ENCODE data around the gene GALM.
"Not testable (repeated sequence)": the region's sequence is repeated elsewhere in the genome, so short reads cannot be mapped to it uniquely, and the experiment has no call there.

The GALM gene

DNA sequence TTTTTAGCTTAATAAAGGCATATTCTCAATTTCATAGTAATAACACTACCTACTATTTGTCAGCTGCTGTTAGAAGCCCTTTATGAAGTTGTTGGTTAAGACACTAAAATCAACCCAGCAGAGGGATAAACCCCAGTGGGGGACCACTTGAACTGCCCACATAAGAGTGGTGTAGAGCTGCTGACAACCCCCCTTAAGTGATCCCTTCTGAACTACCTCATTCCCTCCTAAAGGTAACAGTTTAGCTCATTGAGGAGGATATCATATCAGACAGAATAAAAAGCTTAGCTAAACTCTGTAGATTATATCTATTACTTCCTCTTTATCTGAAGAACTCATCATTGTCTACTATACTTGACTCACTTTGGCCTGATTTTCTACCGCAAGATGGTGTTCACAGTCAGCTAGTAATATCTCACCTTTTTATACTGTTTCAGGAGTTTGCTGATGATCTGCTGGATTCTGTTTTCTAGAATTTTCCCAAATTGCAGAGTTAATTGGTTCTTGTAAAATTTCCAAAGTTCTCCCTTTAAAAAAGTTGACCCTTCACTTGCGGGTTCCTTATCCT lies 16.2 kb downstream of the GALM start:
- DNase-seq (ENCODE audit: low spot score), result no peak

GRCh38 chr2:38682620-38683019 lies 16.7 kb downstream of the GALM start:
- not testable (repeated sequence) for DNase-seq (ENCODE audit: low spot score)

GRCh38 chr2:38683766-38684165 lies 17.9 kb downstream of the GALM start:
- no peak for DNase-seq (ENCODE audit: low spot score)

- no peak for DNase-seq (ENCODE audit: low spot score)
These were observed 19.3 kb downstream of the GALM start for GRCh38 chr2:38685116-38685735.

- DNase-seq (ENCODE audit: low spot score), result peak; percentile 92
These were observed 24.8 kb downstream of the GALM start for GRCh38 chr2:38690499-38691420.

- DNase-seq (ENCODE audit: low spot score), result no peak
These were observed 26.1 kb downstream of the GALM start for GRCh38 chr2:38691994-38692393.

DNA sequence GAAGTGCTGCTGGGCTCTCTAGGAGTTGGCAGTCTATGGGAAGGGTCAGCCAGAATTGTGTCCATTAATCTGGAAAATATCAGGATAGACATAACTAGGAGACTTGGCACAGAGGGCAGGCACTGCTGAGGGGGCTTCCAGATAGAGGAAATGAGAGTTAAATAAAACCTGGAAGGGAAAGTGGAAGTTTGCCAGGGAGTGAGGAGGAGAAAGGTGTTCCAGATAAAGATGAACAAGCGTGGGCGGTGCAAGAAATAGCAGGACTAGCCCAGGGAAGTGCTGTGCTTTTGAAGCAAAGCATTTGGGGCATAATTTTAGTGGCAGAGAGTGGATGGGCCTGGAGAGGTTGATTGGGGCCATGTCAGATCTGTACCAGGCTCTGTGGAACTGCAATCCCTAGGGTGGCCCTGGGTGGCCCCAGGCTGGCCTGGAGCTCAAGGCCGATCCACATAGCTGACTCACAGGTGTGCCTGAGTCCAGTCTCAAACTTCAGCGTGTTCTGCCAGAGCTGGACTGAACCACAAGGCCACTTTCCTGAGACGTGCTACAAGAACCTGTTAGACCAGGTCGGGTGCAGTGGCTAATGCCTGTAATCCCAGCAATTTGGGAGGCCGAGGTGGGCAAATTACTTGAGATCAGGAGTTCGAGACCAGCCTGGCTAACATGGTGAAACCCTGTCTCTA lies 26.9 kb downstream of the GALM start:
- no peak for DNase-seq (ENCODE audit: low spot score)

GRCh38 chr2:38697116-38697840 lies 31.4 kb downstream of the GALM start:
- DNase-seq (ENCODE audit: low spot score), result no peak

- no peak for DNase-seq (ENCODE audit: low spot score)
These were observed 32.6 kb downstream of the GALM start for GRCh38 chr2:38698467-38699003.

DNA sequence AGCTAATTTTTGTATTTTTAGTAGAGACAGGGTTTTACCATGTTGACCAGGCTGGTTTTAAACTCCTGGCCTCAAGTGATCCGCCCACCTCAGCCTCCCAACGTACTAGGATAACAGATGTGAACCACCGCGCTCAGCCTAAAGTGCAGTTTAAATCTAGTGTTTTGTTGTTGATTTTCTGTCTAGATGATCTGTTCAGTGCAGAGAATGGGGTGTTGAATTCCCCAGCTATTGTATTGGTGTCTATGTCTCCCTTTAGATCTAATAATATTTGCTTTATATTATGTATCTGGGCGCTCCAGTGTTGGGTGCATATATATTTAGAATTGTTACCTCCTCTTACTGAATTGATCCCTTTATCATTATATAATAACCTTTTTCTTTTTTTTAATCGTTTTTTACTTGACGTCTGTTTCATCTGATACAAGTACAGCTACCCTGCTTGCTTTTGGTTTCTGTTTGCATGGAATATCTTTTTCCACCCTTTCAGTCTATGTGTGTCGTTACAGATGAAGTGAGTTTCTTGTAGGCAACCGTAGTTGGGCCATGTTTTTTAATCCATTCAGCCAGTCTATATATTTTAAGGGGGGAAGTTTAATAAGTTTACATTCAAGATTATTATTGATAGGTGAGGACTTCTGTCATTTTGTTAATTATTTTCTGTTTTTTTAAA lies 34.3 kb downstream of the GALM start:
- DNase-seq (ENCODE audit: low spot score), result no peak

DNA sequence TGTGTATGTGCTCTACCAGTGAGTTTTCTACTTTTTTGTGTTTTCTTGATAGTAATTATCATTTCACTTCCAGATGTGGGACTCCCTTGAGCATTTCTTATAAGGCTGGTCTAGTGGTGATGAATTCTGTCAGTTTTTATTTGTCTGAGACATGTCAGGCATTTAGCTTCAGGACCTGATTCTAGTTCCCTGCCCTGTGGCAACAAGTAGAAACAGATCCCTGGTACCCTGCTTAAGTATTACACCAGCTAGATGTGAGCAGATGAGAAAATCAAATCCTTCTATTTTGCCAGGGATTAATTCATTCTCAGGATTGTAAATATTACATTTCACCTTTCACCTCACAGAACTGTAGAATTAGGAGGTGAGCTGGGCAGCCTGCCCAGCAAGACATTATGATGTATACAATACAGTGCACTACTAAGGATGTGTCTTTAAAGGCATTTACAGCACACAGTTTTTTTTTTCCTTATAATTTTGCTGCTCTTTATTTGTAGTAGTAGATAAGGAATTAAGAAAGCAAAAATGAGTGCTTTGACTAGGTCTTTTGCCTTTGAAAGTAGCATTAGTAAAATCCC lies 35.1 kb downstream of the GALM start:
- DNase-seq (ENCODE audit: low spot score), result no peak

DNA sequence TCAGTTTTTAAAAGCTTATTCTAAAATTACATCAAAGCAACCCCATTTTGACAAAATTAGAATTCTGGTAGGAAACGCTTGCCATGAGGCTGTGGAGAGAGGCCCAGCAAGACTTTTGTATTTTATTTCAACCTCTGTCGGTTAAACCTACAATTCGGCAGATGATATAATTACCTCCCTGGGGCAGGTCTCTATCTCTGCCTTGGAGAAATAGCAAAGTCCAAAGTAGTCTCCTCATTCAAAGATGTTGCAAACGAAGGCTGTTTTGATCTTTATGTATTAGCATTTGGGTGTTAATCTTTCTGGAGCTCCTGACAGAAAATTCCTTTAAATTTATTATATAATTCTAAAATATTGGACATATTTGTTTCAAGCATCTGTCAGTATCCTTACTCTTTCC lies 35.6 kb downstream of the GALM start:
- no peak for DNase-seq (ENCODE audit: low spot score)

- DNase-seq (ENCODE audit: low spot score), result peak; percentile 72
These were observed 36.5 kb downstream of the GALM start for GRCh38 chr2:38702413-38702812.

GRCh38 chr2:38703336-38703735 lies 37.4 kb downstream of the GALM start:
- not testable (repeated sequence) for DNase-seq (ENCODE audit: low spot score)

- DNase-seq (ENCODE audit: low spot score), result no peak
These were observed 38.8 kb downstream of the GALM start for GRCh38 chr2:38704664-38705063.

DNA sequence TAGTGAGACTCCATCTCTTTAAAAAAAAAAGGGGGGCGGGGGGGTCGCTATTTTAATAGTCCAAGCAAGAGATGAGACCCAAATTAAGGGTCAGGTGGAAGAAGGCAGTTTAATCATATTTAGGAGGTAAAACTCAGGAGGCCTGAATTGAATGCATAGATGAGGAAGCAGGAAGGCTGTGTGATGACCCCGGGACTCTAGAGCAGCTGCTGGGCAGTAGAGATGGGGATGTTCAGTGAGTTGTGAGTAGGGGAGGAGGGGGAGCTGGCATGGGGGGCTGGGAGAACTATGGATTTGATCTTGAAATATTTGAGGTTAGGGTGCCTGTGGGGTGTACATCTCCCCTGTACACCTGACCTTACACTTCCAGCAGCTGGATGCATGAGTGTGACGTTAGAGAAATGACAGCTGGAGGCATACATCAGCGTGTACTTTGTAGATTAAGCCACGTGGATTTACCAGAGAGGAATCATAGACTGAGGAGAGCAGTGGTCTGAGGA lies 41.0 kb downstream of the GALM start:
- no peak for DNase-seq (ENCODE audit: low spot score)

GRCh38 chr2:38708491-38708890 lies 42.6 kb downstream of the GALM start:
- not testable (repeated sequence) for DNase-seq (ENCODE audit: low spot score)

- no peak for DNase-seq (ENCODE audit: low spot score)
These were observed 43.1 kb downstream of the GALM start for GRCh38 chr2:38708900-38709566.

- no peak for DNase-seq (ENCODE audit: low spot score)
These were observed 43.8 kb downstream of the GALM start for GRCh38 chr2:38709567-38710194.
